GM10266 (cell line): ENCODE results near the gene PAQR5.

Source experiments
- DNase-seq: peaks from one replicate; pipeline ENCODE4 v3.0.0; 2012; ENCODE audit errors: extremely low spot score
- CTCF ChIP-seq: IDR thresholded peaks from 2 replicates; pipeline ENCODE4 v1.5.1; 2012; ENCODE audit warnings: mild to moderate bottlenecking, low read depth; ENCODE audit not compliant: control insufficient read depth, insufficient read depth; ENCODE audit errors: missing control alignments

Gene PAQR5

GRCh38 chr15:69342460-69343076 lies 43.9 kb downstream of the PAQR5 start:
- no peak for TF ChIP-seq CTCF
- DNase-seq, result no peak

GRCh38 chr15:69343133-69343532 lies 44.4 kb downstream of the PAQR5 start:
- no peak for DNase-seq
- TF ChIP-seq CTCF, result no peak

- no peak for TF ChIP-seq CTCF
These were observed 45.5 kb downstream of the PAQR5 start for GRCh38 chr15:69344238-69344637.

GRCh38 chr15:69346112-69346511 lies 47.4 kb downstream of the PAQR5 start:
- DNase-seq, result no peak
- TF ChIP-seq CTCF, result no peak

More at GRCh38 chr15:69344238-69344637, 45.5 kb downstream of the PAQR5 start:
- no peak for DNase-seq

GRCh38 chr15:69351333-69351732 lies 52.6 kb downstream of the PAQR5 start:
- no peak for DNase-seq
- no peak for TF ChIP-seq CTCF

- no peak for DNase-seq
- TF ChIP-seq CTCF, result no peak
These were observed 53.2 kb downstream of the PAQR5 start for GRCh38 chr15:69351884-69352283.

- no peak for TF ChIP-seq CTCF
- no peak for DNase-seq
These were observed 59.4 kb downstream of the PAQR5 start for GRCh38 chr15:69357773-69358771.
